OCI-LY7 (cell line): ENCODE measurements around the gene PRELID3B. TPM values are rescaled to one million over a fixed set of nuclear protein-coding genes. Genes with fewer than 3 reads are reported as not detected.

Experiments
- BruUV-seq: library from RNA; stranded (reverse); fragments of 400-500 nt; replicated peaks from 2 replicates; lab custom pipeline; 2021; lab: Mats Ljungman, UMichigan
- CTCF ChIA-PET: fragments of 300-600 bp; sonication (Branson Sonifier 250); formaldehyde crosslinking; loops from one replicate; lab custom pipeline; 2022; ENCODE audit warnings: antibody characterized with exemption; ENCODE audit not compliant: unreplicated experiment; lab: Charles Lee
- POLR2A ChIA-PET: fragments of 300-600 bp; sonication (Branson Sonifier 250); formaldehyde crosslinking; loops from one replicate; lab custom pipeline; 2022; ENCODE audit warnings: antibody characterized with exemption; lab: Charles Lee
- DNase-seq: peaks from one replicate; pipeline ENCODE4 v3.0.0-alpha.2; 2015; ENCODE audit warnings: low spot score
- H2AFZ ChIP-seq: fragments of 200-600 bp; sonication (generic), shearing (Covaris generic); 2 replicates; pipeline ENCODE4 v1.6.1; 2014; ENCODE audit warnings: mild to moderate bottlenecking, antibody characterized with exemption, low read length, moderate library complexity
- H3K27ac ChIP-seq: fragments of 200-600 bp; sonication (generic); 2 replicates; pipeline ENCODE4 v1.5.1; 2014; ENCODE audit warnings: mixed run types, low read depth, mild to moderate bottlenecking, moderate library complexity, low read length, inconsistent platforms; ENCODE audit not compliant: poor library complexity, severe bottlenecking
- H3K36me3 ChIP-seq: fragments of 200-600 bp; sonication (generic); 2 replicates; pipeline ENCODE4 v1.6.1; 2014; ENCODE audit warnings: mild to moderate bottlenecking, antibody characterized with exemption, low read length, moderate library complexity, mixed read lengths; ENCODE audit not compliant: insufficient read depth
- H3K4me1 ChIP-seq: fragments of 200-600 bp; sonication (generic); 2 replicates; pipeline ENCODE4 v1.5.1; 2014; ENCODE audit warnings: mild to moderate bottlenecking, low read length; ENCODE audit not compliant: insufficient read depth, poor library complexity, severe bottlenecking
- H3K4me2 ChIP-seq: fragments of 200-600 bp; sonication (generic); 2 replicates; pipeline ENCODE4 v1.6.1; 2014; ENCODE audit warnings: mild to moderate bottlenecking, low read length
- H3K4me3 ChIP-seq: fragments of 200-600 bp; sonication (generic); 2 replicates; pipeline ENCODE4 v1.5.1; 2014; ENCODE audit warnings: mild to moderate bottlenecking, low read depth, low read length; ENCODE audit not compliant: poor library complexity, severe bottlenecking
- H3K79me2 ChIP-seq: fragments of 200-600 bp; sonication (generic); 2 replicates; pipeline ENCODE4 v1.6.1; 2016; ENCODE audit warnings: low read depth, mild to moderate bottlenecking, low read length, moderate library complexity, mixed read lengths; ENCODE audit not compliant: insufficient read depth
- H3K9me2 ChIP-seq: fragments of 200-600 bp; sonication (generic); 2 replicates; pipeline ENCODE4 v1.6.1; 2016; ENCODE audit warnings: mild to moderate bottlenecking, low read length, mixed read lengths; ENCODE audit not compliant: insufficient read depth
- H3K9me3 ChIP-seq: fragments of 200-600 bp; sonication (generic); 2 replicates; pipeline ENCODE4 v1.6.1; 2014; ENCODE audit warnings: mild to moderate bottlenecking, mixed run types, low read length, mixed read lengths
- H4K20me1 ChIP-seq: fragments of 200-600 bp; sonication (generic); 2 replicates; pipeline ENCODE4 v1.6.1; 2014; ENCODE audit warnings: mild to moderate bottlenecking, antibody characterized with exemption, low read length, moderate library complexity, mixed read lengths; ENCODE audit not compliant: insufficient read depth
- CTCF ChIP-seq: fragments of 200-600 bp; sonication (generic); conservative IDR thresholded peaks from 2 replicates; pipeline ENCODE4 v1.5.1; 2014; ENCODE audit warnings: mild to moderate bottlenecking, antibody characterized with exemption, low read length, moderate library complexity, mixed read lengths
- EZH2phosphoT487 ChIP-seq: fragments of 200-600 bp; sonication (generic); IDR thresholded peaks from 2 replicates; pipeline ENCODE4 v1.6.1; 2018; ENCODE audit warnings: low read depth, borderline replicate concordance, mild to moderate bottlenecking, mixed run types, antibody characterized with exemption, low read length, moderate library complexity, mixed read lengths
- intact Hi-C: fragments of 100-400 bp; cut with micrococcal nuclease; formaldehyde crosslinking; loops from one replicate; pipeline ENCODE4 v1.10.0; 2022; ENCODE audit not compliant: unreplicated experiment
- total RNA-seq, 2 experiments: library from RNA; depleted of rRNA in 1 of 2; stranded (reverse); fragments of >200 nt in 1 of 2; shearing (Covaris generic) in 1 of 2; gene quantifications; 2 replicates each; pipeline ENCODE4 v1.2.3, GENCODE V29; 2014 to 2022

Gene PRELID3B
- total RNA-seq, 2 experiments from 2014 or later, result 99.4 to 119 TPM

- H3K36me3 ChIP-seq, result peaks cover 76% of the 10 kb centered on the region
- intact Hi-C loops, result loop anchor here (10.0 kb wide), 1 partner anchor 164 kb away; the partner anchor contains the start of gene ZNF831
- ChIA-PET POLR2A (no interaction called here), CTCF (no interaction called here)
- peaks cover 3% of the 10 kb centered on the region; the same call in 1 of the 2 replicates for H4K20me1 ChIP-seq
- BruUV-seq, result no TSS peak
- H3K9me2 ChIP-seq, result no peaks in the 10 kb centered on the region
- no peak overlapping the region for H3K4me3 ChIP-seq
- no peaks in the 10 kb centered on the region for H3K9me3 ChIP-seq
- H3K79me2 ChIP-seq, result peaks cover 8% of the 10 kb centered on the region; the same call in 1 of the 2 replicates
- peaks cover 21% of the 10 kb centered on the region for H3K4me1 ChIP-seq
- no peak overlapping the region for H3K27ac ChIP-seq
- H2AFZ ChIP-seq, result no peak overlapping the region
- no peak overlapping the region for H3K4me2 ChIP-seq
- DNase-seq, result no peak
- TF ChIP-seq CTCF, result no peak
- TF ChIP-seq EZH2phosphoT487, result no peak
Observed at GRCh38 chr20:59000326-59000725, 42.3 kb downstream of the PRELID3B start.

- peaks cover under 1% of the 10 kb centered on the region; the same call in 1 of the 2 replicates for H3K79me2 ChIP-seq
- H3K4me3 ChIP-seq, result no peak overlapping the region
- H3K27ac ChIP-seq, result no peak overlapping the region
- H3K9me3 ChIP-seq, result no peaks in the 10 kb centered on the region
- H2AFZ ChIP-seq, result no peak overlapping the region
- CTCF ChIA-PET, result no interaction called here
- no peaks in the 10 kb centered on the region for H3K9me2 ChIP-seq
- H3K36me3 ChIP-seq, result peaks cover 87% of the 10 kb centered on the region
- TF ChIP-seq CTCF (no peak), EZH2phosphoT487 (no peak)
- intact Hi-C loops, result no loop called here
- no peak overlapping the region for H3K4me2 ChIP-seq
- no TSS peak for BruUV-seq
- DNase-seq, result no peak
- POLR2A ChIA-PET, result no interaction called here
- peaks cover 3% of the 10 kb centered on the region; the same call in 1 of the 2 replicates for H4K20me1 ChIP-seq
- H3K4me1 ChIP-seq, result peaks cover 6% of the 10 kb centered on the region
Observed at GRCh38 chr20:58998656-58999055, 43.9 kb downstream of the PRELID3B start.

- Histone ChIP-seq H3K27ac (no peak overlapping the region), H3K79me2 (no peaks in the 10 kb centered on the region), H3K9me2 (no peaks in the 10 kb centered on the region), H4K20me1 (peaks cover 3% of the 10 kb centered on the region; the same call in 1 of the 2 replicates), H3K4me1 (peaks cover 11% of the 10 kb centered on the region), H3K36me3 (peaks cover 91% of the 10 kb centered on the region), H3K9me3 (no peaks in the 10 kb centered on the region), H3K4me3 (no peak overlapping the region), H3K4me2 (no peak overlapping the region), H2AFZ (no peak overlapping the region)
- BruUV-seq, result no TSS peak
- ChIA-PET CTCF (no interaction called here), POLR2A (no interaction called here)
- no peak for TF ChIP-seq CTCF
- TF ChIP-seq EZH2phosphoT487, result no peak
- no peak for DNase-seq
- intact Hi-C loops, result no loop called here
Observed at GRCh38 chr20:58997141-58997770, 45.3 kb downstream of the PRELID3B start.
